GM10847 (cell line): ENCODE measurements around the gene GALNT1.

ENCODE experiments used
- POLR2A ChIP-seq: IDR thresholded peaks from 2 replicates; pipeline ENCODE4 v1.6.1; 2011; ENCODE audit not compliant: insufficient read length; ENCODE audit errors: extremely low read depth

GALNT1 gene

GRCh38 chr18:35603528-35603927 is 22.0 kb downstream of the GALNT1 start:
- TF ChIP-seq POLR2A, result no peak

GRCh38 chr18:35604369-35604768 is 22.8 kb downstream of the GALNT1 start:
- TF ChIP-seq POLR2A, result no peak

- TF ChIP-seq POLR2A, result no peak
These were observed 24.3 kb downstream of the GALNT1 start for GRCh38 chr18:35605686-35606417.

- TF ChIP-seq POLR2A, result no peak
These were observed 27.7 kb downstream of the GALNT1 start for GRCh38 chr18:35609236-35609635.

GRCh38 chr18:35610089-35610488 is 28.5 kb downstream of the GALNT1 start:
- TF ChIP-seq POLR2A, result no peak

GRCh38 chr18:35610724-35611123 is 29.2 kb downstream of the GALNT1 start:
- no peak for TF ChIP-seq POLR2A

- no peak for TF ChIP-seq POLR2A
These were observed 30.0 kb downstream of the GALNT1 start for GRCh38 chr18:35611518-35611917.

- TF ChIP-seq POLR2A, result no peak
These were observed 34.5 kb downstream of the GALNT1 start for GRCh38 chr18:35616074-35616473.

GRCh38 chr18:35616664-35617423 is 35.3 kb downstream of the GALNT1 start:
- no peak for TF ChIP-seq POLR2A

GRCh38 chr18:35617865-35618264 is 36.3 kb downstream of the GALNT1 start:
- no peak for TF ChIP-seq POLR2A

- TF ChIP-seq POLR2A, result no peak
These were observed 36.7 kb downstream of the GALNT1 start for GRCh38 chr18:35618289-35618688.

GRCh38 chr18:35618696-35619095 is 37.2 kb downstream of the GALNT1 start:
- no peak for TF ChIP-seq POLR2A

- TF ChIP-seq POLR2A, result no peak
These were observed 37.9 kb downstream of the GALNT1 start for GRCh38 chr18:35619464-35619863.

- TF ChIP-seq POLR2A, result no peak
These were observed 38.4 kb downstream of the GALNT1 start for GRCh38 chr18:35619941-35620340.

- TF ChIP-seq POLR2A, result no peak
These were observed 39.2 kb downstream of the GALNT1 start for GRCh38 chr18:35620765-35621164.

GRCh38 chr18:35623255-35623654 is 41.7 kb downstream of the GALNT1 start:
- no peak for TF ChIP-seq POLR2A
